ENCODE measurements around the gene PHYH.
"Not testable (repeated sequence)": the region's sequence is repeated elsewhere in the genome, so short reads cannot be mapped to it uniquely, and the experiment has no call there.

PHYH gene

DNA sequence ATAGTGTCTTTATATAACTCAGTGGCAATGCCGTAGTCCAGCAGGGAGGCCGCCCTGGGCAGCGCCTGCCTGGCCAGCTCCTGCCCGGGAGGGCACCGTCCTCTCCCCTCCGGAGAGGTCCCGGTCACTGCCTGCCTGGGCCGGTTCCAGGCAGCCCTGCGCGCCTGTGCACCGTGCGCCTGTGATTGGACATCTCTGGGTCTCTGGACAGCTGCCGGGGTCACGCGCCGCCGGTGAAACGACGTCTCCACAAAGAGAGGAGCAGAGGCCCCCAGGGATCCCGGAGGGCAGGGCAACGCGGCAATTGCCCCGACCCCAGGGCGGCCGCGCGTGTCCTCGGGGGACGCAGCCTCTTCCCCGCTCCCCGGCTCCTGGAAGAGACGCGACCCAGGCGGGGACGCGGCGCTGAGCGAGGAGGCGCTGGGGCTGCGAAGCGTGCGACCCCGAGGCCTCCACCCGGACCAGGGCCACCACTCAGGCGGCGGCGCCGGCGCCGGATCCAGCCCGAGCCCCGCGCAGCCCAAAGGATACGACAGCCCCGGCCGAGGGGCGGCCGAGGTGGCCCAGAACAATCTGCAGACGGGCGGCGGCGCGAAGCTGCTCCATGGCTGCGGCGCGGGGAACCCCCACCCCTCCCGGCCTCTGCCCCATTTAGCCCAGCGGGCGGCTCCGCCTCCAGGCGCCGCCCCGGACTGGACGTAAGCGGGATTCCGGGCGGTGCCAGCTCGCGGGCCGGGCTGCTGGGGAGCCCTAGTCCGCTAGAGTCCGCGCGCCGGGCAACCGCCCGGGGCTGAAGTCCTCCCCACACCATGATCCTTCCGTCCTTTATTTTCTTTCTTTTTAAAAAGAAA is at the start of gene PHYH:
TSS of gene PHYH (minus strand) at position 628 of the 851 bp plus-strand sequence. CDS start at position 606, 22 bp downstream.
- DNase-seq, result peak; percentile 86

DNA sequence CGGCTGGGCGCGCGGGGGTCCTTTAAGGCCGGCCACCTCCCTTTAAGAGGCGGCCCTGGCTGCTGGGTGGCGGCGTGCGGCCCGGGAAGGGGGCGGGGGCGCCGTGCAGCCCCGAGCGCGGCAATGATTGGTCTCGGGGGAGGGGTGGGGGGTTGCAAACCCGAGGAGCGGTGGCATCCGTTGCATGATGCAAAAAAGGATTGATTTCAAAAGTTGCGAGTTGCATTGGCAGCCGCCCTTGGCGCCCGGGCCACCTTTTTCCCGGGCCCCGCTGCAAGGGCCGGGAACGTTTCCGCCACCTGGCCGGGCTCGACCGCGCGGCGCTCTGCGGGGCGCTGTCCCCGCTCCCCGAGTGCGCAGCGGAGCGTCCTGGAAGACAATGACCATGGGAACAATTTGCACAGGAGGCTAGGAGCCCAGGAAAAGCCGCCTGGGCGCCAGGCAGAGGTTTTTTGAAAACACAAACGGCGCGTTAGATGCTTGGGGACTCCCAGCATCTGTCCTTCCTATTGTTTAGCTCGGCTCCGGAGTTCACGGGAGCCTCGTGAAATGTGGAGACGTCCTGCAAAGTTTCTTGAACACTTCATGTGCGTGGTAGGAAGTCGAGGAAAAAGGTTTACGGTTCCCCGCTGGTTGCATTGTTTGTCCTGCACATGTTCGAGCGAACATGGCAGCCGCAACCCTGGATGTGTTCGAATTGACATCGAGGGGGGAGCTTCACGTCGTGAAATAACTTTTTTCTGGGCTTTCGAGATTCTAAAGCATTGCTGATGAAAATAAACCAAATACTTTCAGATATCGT is 48.6 kb upstream of the PHYH start, which contains the start of gene SEPHS1:
TSS of gene SEPHS1 (minus strand) at position 78 of the 802 bp plus-strand sequence. CDS start 3,343 bp downstream, outside the sequence.
- DNase-seq, result peak; percentile 95

DNA sequence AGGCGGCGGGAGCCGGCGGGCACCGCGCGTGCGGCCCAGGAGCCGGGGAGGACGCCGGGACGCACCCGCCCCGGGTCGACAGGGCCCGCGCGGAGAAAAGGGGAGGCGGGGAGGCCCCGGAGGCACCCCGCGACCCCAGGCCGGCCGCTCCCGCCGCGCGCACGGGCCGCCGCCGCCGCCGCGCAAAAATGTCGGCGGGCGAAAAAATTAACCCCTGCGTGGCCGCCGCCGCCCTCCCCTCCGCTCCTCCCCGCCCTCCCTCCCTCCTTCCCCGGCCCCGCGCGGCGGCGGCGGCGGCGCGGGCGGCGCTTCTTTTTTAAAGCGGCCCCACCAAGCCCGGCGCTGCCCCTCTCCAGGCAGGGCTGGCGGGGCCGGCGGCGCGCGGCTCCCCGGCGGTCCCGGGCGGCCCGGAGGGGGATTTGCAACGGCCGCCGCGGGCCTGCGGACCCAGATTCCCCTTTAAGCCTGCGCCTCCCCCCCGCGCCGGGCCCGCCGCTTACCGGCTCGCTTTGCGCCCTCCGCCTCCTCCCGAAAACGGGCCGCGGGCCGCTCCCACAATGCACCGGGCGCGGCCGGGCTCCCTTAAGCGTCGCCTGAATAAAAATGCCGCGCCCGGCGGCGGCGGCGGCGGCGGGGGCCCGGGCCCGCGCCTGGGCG is 47.8 kb upstream of the PHYH start:
- DNase-seq, result peak; percentile 82

DNA sequence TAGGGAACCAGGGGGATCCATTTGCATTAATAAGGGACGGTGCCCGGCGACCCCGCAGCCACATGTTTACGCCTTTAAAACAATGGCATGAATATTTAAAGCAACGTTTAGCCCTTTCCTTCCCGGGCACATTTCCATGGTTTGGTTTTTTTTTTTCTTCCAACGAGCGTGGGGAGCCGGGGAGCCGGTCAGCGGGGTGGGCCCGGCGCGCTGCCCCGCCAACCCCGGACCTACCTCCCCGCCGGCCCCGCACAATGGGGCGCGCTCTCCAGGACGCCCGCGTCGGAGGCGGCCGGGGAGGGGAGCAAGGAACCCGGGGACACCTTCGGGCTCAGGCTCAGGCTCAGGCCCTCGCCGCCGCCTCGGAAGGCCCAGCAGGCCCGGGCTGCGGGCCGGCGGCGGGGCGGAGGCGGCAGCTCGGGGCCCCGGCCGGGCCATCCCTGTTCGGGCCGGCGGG is 47.2 kb upstream of the PHYH start:
- peak; percentile 30 for DNase-seq

DNA sequence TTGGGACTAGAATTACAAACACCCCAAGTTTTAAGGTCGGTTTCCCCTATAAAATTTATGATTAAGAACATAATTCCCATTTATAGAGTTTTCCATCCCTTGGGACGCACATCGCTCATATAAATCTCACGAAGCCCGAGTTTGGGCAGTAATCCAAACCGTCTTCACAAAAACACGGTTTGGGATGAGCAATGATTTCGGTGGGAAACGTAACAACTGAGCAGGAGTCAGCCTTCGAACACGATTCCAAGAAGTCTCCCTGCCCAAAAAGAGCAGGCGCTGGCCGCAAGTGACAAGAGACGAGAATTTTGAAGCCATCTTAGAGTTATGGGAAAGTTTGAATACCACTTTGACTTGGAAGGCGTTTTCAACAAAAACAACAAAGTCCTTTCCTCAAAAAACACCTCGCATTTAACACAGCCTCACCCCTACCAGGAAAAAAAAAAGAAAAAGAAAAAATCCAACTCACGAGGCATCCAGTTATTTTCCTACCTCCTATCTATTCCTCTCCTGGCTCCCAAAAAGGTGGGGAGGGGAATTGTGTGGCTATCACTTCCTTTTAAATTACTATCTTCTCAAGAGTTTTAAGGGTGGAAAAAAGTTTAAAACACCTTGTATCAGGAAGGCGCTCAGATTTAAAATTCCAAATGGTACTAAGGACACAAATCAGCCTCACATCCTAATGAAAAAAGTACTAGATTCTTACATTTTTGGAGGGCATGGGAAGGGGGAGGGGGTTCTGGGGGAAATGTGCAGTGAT is 46.6 kb upstream of the PHYH start:
- no peak for DNase-seq

DNA sequence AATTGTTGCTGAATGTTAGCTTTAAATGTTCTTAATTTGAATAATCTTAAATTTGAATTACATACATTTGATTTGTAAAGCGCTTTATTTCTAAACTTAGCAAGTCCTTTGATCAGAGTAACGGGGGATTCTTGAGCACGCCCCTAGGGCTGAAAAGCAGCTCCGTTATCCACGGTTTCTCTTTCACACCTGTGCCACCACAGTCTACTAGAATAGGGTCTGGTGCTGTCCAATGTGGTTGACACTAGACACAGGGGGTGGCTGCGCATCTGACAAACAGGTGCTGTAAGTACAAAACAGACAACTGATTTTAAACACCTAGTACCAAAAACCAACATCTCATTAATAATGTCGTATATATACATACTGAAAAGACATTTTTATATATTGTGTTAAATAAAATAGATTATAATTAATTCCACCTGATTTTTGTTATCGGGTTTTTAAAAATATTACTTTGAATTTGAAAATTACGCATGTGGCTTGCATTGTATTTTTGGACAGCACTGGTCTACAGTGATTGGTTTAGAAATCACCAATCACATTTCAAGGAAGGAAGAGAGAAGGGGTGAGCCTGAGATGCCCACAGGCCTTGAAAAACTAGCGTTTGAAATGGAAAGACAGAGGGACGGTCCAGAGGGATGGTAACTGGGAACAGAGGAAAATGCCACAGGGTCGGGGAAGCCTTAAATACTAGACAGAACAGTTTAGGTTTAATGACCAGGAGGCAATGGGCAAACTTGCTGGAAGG is 40.9 kb upstream of the PHYH start:
- DNase-seq, result peak; percentile 25

DNA sequence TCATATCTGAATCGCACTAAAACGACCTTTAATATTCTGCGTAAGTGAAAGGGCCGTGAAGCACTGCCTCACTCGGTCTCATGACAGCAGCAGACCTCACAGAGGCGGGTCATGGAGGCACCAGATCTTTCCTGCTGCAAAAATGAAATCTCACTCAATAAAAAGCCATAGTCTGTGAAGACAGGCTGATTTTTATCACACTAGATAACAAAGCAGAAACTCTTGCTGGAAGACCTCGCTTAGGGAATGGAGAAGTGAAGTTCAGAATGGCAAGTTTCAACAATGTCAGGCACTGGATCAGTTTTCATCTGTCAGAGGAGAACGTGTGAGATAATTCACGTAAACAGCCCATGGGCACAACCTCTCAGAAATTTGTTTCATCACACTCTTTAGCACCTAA is 40.2 kb upstream of the PHYH start:
- no peak for DNase-seq

DNA sequence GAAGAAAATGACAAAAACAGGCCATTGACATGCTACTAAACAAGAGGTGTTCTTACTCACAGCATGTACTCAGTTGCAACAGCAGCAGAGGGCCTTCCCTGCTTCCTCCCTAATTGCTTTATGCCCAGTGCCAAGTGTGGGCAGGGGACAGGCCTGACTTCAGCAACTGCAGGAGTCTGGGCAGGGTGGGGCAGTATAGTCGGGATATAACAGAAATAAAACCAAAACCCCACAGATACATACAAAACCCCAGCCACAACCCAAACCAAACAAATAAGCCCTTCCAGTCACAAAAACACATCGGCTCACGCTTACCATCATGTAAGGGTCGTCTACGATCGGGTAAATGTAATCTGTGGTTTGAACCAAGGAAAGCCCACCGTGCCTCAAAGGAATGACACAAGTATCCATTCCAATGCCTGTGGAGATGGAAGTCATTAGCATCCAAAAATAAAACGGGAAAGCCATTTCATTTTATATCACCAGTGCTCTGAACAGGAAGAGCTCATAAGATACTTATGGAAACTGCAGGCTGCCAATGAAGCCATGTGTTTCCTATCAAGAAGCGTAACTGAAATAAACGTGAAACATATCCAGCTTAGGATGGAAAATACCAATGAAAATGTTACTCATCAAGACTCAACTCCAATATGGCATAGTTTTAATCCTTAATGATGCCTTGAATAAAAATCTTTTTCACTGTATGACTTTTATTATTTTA is 38.7 kb upstream of the PHYH start:
- DNase-seq, result no peak

DNA sequence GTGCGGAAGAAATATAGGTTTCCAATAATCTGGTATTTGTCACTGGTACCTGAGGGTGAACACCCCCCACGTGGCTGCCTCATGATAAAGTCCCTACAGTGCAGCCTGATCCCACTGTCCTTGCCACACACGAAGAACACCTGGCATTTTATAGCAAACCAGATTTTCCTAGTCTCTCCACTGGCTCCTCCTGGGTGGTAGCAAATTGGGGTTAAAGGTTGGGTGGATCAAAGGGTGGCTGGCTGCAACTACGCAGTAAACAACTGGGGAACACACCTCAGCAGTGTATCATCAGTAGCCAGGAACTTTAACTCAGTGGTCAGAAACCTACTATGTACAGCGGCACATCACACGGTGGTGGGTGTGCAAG is 37.9 kb upstream of the PHYH start:
- no peak for DNase-seq

DNA sequence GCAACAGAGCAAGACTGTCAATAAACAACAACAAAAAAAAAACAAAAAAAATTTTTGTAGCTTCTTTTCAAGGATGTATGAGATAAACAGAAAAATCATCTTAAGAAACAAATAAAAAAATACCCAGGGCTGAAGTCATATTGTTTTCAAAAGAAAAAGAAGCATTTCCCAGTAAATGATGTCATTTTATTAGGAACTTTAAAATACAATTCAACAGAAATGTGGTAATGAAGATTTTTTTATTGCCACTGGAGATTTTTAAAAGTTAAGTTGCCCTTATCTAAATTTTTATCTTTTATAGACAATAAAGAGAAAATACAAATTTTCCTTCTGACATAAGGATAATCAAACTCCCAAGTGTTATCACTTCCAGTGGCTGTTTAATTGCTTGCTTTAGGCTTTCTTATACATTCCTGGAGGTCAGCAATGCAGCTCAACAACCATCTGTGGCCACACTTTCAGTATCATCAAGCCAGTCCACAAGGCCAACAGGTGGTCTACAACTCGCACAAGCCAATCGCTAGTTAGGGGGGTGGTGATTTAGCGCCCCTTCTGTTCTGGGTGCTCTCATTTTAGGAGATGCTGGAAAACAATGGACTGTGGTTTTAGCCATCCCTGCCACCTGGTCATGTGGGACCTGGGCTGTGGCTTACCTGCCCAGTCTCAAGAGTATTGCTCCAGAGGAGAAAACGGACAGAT is 37.4 kb upstream of the PHYH start:
- no peak for DNase-seq

DNA sequence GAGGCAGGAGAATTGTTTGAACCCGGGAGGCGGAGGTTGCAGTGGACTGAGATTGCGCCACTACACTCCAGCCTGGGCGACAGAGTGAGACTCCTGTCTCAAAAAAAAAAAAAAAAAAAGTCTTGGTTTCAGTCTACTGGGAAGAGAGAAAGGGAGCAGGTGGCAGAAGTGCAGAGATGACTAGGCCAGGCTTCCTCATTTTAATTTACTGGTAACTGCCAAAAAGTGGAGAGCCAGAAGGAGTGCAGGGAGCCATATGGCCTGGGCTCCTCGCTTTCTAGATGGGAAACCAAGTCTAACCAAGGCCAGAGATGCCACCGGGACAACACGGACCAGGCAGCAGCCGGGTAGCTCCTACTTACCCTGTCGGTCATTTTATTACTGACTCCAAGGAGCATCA is 36.0 kb upstream of the PHYH start:
- peak; percentile 14 for DNase-seq

DNA sequence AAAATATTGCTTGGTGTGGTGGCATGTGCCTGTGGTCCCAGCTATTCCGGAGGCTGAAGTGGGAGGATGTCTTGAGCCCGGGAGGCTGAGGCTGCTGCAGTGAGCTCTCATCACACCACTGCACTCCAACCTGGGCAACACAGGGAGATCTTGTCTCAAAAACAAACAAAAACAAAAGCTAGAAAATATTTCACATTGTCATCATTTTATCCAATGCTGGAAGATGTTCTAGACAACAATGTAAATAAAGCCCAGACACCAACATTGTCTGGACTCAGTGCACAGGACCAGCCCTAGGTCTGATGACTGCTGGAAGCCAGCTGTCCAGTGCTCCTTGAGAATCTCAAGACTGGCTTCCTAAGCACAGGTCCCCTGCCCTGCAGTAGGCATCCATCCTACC is 34.7 kb upstream of the PHYH start:
- DNase-seq, result no peak

DNA sequence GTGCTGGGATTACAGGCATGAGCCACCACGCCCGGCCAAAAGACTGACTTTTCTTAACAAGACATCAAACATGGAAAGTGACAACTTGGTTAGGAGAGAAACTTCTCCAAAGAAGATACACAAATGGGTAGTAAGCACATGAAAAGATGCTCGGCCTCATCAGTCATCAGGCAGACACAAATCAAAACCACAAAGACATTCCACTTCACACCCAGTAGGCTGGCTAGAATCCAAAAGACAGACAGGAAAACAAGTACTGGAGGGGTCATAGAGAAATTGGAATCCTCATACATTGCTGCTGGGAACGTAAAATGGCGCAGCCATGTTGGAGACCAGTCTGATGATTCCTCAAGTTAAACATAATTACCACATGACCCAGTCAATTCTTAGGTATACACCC is 31.8 kb upstream of the PHYH start:
- no peak for DNase-seq

DNA sequence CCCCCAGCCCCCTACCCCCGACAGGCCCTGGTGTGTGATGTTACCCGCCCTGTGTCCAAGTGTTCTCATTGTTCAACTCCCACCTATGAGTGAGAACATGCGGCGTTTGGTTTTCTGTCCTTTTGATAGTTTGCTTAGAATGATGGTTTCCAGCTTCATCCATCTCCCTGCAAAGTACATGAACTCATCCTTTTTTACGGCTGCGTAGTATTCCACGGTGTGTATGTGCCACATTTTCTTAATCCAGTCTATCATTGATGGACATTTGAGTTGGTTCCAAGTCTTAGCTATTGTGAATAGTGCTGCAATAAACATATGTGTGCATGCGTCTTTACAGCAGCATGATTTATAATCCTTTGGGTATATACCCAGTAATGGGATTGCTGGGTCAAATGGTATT is 31.1 kb upstream of the PHYH start:
- not testable (repeated sequence) for DNase-seq

DNA sequence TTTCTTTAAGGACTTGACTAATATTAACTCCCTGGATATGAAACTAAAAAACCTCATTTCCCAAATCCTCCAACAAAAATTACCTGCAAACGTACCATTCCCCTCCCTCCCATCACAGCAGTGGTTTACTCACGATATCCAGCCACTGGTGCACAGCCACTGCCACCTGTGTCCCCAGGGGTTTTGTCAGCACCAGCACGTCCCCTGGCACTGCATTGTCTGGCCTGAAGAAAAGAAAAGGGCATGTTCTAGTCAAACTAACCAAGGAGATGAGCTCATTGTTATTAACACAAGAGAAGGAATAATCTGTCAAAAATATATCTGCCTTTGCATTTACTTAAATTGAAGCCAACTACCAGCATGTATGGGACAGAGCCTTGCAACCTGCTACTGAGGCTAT is 29.7 kb upstream of the PHYH start:
- no peak for DNase-seq

DNA sequence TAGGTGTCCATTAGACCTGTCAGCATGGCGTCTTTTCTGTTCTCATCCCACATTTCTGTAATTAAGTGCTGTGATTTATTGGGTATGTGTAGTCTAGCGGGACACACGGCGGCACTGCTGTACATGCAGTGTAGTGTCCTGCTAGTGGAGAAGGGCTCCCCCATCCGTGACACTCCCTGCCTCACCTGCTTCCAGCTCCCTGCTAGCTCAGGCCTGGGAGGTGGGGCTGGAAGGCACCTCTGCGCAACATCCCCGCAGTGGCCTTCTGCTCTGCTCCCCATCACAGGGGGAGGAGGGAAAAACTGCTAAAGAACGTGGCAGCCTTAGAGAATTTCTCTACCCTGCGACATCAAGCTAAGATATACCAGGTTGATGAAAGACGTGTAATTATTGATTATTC is 28.7 kb upstream of the PHYH start:
- DNase-seq, result no peak

DNA sequence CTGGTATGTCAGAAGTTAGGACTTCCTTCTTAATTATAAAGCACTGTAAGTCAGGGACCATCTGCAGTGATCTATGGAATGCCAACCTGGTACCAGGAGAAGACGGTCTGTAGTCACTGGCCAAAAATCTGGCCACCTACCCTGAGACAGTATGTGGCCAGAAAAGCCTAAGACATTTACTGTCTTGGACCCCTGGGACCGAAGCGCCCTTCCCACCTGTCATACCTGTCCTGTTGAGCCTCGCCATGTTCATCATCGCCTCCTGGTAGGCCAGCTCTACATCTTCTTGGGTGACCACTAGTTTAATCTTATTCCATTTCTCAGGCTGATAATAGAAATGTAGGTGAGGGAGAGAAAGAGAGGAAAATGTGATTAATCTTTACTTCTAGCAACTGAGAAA is 28.3 kb upstream of the PHYH start:
- no peak for DNase-seq

DNA sequence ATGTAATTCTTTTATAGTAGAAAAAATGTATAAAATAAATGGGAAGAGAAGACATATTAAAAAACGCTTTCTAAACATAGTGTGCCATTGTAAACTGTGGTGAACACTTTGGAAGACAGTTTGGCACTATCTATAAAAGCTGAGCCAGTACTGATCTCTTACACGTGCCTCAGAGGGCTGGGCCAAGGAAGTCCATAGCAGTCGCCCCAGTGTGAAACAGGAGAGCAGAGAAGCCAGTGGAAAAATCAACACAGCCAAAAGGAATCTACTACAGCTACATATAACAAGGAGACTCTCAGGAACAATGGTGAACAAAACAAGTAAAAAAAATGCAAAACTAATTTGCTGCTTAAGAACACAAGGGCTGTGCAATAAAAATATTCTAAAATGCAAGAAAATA is 27.7 kb upstream of the PHYH start:
- DNase-seq, result no peak

DNA sequence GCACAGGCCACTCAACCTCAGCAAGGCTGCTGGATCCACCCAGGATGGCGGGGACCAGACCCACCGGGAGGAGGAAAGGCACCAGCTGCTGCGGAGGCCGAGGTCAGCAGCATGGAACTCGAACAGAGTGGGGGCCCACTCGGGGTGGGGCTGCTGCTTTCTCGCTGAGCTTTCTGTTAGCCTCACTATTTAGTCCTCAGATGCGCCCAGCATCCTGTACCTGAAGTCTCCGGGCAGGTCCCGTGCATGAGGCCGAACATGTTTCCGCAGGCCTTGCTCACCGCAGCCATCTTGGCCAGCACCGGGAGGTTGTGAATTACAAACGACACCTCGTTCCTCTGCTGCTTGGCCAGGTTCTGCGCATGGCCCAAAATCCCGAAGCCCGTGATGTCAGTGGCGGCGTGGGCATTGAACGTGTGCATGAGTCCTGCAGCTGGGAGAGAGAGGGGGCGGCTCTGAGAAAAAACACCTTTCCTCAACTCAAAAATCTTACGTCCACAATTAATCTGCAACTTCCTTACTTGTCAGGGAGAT is 22.8 kb upstream of the PHYH start:
- no peak for DNase-seq

DNA sequence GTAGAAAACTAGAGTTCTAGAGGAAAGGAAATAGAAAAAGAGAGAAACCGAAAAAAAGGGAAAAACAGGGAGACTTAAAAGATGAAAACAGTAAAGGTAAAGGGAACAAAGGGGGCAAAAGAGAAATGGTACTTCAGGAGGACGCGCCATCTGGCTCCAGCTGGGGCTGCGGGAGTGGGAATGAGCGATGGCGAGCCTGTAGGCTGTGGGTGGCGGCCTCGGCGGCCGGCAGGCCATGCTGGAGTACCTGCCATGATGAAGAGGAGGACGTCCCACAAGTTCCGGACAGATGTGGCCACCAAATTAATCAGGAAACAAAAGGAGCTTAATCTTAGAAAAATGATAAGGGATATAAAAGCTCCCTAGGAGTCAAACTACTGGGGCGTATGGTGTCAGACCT is 21.7 kb upstream of the PHYH start:
- DNase-seq, result no peak

Data from activated CD4-positive, alpha-beta T cell treated with anti-CD3 and anti-CD28 coated beads, Interleukin-10, Interleukin-2, amounts not matched to agents 100 ng/mL and 50 ng/mL, durations not matched to agents 16 hours and 8 hours (primary cell).